Stimulated activated naive CD4-positive, alpha-beta T cell (primary cell): ENCODE data around the gene NSUN7.
"Not testable (repeated sequence)": the region's sequence is repeated elsewhere in the genome, so short reads cannot be mapped to it uniquely, and the experiment has no call there.

Source experiments
- DNase-seq, 6 experiments: peaks; one replicate each; lab custom pipeline; 2025; lab: John Stamatoyannopoulos, UW

NSUN7 gene

GRCh38 chr4:40736910-40737309 is 12.8 kb upstream of the NSUN7 start:
- DNase-seq: no peak

- DNase-seq: no peak
These were observed 11.9 kb upstream of the NSUN7 start for GRCh38 chr4:40737879-40738278.

GRCh38 chr4:40739347-40739746 is 10.4 kb upstream of the NSUN7 start:
- no peak for DNase-seq

DNA sequence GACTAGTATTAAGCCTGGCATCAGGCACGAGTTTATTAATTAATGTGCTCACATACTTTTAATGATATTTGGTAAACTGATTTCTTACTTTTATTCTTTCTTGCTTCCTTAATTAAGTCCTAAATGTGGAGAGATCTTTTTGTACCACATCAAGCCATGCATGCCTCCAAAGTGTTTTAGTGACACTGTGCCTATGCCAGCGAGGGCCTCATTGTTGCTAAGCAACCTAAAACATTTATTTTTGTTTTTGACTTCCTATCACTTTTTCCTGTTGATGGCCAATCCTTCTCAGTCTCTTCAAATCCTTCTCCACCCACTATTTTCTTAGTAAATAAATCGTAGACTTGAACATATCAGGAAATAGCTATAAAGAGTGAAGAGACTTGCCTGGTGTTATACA is 5.5 kb upstream of the NSUN7 start:
- DNase-seq: no peak

- DNase-seq: no peak
These were observed 4.3 kb upstream of the NSUN7 start for GRCh38 chr4:40745285-40745984.

DNA sequence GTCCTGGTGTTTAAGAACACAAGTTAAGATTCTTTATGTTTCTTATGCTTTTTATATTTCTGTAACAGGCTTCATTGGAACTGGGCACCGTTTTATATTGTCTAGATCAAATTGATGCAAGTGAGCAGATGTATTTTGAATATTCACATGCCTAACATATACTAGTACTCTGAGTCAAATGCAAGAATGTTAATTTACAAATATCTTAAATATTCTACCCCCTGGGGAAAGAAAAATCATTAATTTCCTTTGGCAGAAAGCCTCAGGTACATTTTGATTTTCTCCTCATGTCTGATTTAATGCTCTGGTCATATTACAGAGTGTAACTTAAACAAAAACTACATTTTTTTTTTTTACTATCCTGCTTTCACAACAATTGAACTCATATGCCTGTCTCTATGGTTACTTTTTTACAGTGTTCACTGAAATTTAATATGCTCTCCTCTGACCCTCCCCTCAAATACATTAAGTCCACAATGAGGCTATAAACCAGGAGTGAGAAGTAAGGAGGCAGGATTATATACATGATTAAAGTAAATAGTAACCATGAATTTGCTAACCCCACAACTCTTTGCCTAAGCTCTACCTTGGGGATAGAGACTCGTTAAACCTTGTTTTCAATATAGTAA is 2.4 kb upstream of the NSUN7 start:
- no peak for DNase-seq

- DNase-seq: peak in 1 of 6 experiments; percentile 10
These were observed 905 bp downstream of the NSUN7 start for GRCh38 chr4:40750461-40751258.

DNA sequence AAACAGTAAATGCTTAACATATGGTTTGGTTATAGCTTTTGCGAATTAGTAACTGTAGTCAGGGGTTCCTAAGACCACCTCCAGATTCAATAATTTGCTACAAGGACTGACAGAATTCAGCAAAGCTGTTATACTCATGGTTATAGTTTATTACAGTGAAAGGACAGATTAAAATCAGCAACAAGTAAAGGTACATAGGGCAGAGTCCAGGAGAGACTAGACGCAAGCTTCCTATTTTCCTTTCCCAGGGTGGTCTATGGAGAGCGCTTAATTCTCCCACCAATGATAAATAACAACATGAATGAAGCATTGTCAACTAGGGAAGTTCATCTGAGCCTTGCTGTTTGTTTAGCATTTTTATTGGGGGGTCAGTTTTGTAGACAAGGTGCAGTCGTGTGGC is 5.9 kb downstream of the NSUN7 start:
- DNase-seq: no peak

GRCh38 chr4:40763228-40763716 is 13.5 kb downstream of the NSUN7 start:
- no peak for DNase-seq

DNA sequence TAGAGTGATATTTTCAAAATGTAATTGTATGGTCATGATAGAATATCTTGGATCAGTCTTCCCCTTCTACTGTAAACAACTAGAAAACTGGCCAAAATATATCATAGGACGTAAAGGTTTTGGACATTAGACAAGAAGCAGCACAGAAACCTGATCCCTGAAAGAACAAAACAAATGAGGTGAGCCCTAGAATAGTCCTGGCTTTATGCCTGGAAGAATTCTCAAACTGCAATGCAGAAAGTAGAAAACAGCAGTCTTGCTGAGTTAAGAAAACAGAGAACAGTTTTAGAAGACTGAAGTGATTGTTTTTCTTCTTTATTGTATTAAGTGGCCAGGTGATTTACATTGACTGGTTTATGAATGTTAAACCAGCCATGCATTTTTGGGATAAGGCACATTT is 19.5 kb downstream of the NSUN7 start:
- no peak for DNase-seq

DNA sequence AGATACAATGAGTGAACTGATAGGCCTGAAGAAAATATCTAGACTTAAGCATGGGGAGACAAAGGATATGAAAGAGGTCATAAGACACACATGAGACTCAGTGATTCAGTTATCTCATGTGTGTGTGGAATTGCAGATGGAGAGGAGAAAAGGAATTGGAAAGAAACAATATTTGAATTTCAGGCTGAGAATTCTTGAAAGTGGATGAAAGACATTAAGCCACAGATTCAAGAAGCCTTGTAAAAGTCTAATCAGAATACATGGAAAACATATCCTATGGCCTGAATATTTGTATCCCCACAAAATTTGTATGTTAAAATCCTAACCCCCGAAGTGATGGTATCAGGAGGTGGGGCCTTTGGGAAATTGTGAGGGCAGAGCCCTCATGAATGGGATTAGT is 28.3 kb downstream of the NSUN7 start:
- DNase-seq: no peak

- no peak for DNase-seq
These were observed 33.1 kb downstream of the NSUN7 start for GRCh38 chr4:40782876-40783275.

- DNase-seq: no peak
These were observed 36.0 kb downstream of the NSUN7 start for GRCh38 chr4:40785727-40786126.

GRCh38 chr4:40788331-40788730 is 38.6 kb downstream of the NSUN7 start:
- no peak for DNase-seq

DNA sequence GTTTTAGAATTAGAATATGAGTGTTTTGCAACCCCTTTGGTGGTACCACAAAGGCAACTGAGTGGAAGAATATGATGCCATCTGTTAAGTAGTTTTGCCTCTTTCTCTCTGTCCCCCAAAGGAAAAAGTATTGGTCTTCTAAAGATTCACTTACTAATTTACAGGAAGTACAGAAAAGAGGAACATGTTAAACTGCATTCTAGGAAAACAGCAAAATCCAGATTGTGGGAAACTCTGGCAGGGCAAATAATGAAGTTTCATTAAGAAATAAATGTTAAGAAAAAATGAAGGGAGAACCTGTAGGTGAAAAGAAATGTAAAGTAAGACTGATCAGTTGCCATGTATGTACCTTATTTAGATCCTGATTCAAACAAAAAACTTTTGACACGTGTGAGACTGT is 39.3 kb downstream of the NSUN7 start:
- no peak for DNase-seq

- no peak for DNase-seq
These were observed 40.0 kb downstream of the NSUN7 start for GRCh38 chr4:40789771-40790170.

DNA sequence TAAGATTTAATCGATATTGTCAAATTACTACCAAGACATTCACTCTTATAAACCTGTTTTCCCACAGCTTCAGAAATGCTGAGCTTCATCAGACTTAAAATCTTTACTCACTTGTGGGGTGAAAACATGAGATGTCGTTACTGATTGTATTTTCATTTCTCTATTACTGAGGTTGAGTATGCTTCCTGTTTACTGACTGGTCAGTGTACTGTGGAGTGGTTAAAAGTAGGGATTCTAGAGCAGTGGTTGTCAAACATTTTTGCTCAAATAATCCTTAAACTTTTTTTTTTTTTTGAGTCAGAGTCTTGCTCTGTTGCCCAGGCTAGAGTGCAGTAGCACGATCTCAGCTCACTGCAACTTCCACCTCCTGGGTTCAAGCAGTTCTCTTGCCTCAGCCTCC is 50.3 kb downstream of the NSUN7 start:
- no peak for DNase-seq

DNA sequence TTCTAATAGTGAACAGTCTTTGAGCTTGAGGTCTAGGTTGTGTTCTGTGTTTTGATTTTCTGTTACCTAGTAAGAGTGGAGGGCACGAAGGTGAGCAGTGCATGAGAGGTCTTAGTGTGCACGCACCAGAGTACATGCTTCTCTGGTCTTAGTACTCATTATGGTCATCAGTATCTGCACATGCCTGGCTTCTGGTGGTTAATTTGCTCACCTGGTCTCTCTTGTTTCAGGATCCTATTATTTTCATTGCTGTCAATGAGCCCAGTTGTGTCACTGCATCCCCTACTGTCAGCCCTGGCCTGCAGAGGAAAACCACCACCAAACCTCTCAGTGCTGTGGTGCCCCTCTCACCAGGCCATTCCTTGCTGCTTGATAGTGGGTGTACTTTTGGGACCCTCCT is 54.8 kb downstream of the NSUN7 start:
- no peak for DNase-seq

- DNase-seq: no peak
These were observed 59.2 kb downstream of the NSUN7 start for GRCh38 chr4:40808926-40809457.

DNA sequence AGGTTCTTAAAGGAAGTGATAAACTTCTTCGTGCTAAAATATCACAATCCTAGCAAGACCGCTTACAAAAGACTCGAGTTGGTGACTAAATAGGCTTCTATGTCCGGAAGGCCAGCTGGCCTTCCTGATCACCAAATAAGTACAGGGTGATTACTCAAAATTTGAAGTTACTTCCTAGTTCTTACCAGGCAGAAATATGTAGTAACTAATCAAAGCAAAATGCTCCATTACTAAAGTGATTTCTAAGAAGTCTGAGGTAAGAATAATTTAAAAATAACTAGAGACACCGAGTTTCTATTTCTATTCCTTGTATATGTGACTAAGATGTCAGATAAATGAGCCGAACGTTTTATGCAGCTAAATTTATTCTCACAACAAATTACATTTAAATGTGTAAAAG is 62.2 kb downstream of the NSUN7 start:
- DNase-seq: no peak

DNA sequence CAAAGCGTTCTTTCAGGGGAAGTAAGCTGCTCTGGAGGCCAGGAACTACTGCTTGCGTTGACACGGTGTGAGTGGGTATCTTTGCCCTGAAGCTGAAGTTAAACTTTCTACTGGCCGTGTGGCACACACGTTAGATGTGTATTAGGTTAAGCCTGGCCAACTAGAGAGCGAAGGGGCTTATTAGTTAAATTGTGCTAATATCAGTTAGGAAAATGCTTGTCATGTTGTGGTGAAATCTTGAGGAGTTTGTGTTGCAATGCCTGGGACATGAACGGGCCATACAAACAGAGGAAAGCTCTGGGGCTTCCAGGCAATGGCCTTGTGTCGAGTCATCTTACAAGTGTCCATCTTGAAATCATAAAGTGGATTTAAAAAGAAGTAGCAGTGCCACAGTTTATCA is 62.6 kb downstream of the NSUN7 start:
- no peak for DNase-seq

- DNase-seq: no peak
These were observed 63.1 kb downstream of the NSUN7 start for GRCh38 chr4:40812856-40813255.

- not testable (repeated sequence) for DNase-seq
These were observed 67.4 kb downstream of the NSUN7 start for GRCh38 chr4:40817157-40817556.
